ENCODE data around the gene ABCA3. TPM values are rescaled to one million over a fixed set of nuclear protein-coding genes. Genes with fewer than 3 reads are reported as not detected.

ABCA3 gene
- total RNA-seq (1 to 10 TPM; 7.0 to 7.7 TPM), total RNA-seq (2.2 to 28.1 (median 12.2) reads per million in 172 experiments)
- 4.7 TPM for polyA plus RNA-seq (2013, experiment 1 of 2)
- polyA plus RNA-seq (2013, experiment 2 of 2) = 5.0 TPM

DNA sequence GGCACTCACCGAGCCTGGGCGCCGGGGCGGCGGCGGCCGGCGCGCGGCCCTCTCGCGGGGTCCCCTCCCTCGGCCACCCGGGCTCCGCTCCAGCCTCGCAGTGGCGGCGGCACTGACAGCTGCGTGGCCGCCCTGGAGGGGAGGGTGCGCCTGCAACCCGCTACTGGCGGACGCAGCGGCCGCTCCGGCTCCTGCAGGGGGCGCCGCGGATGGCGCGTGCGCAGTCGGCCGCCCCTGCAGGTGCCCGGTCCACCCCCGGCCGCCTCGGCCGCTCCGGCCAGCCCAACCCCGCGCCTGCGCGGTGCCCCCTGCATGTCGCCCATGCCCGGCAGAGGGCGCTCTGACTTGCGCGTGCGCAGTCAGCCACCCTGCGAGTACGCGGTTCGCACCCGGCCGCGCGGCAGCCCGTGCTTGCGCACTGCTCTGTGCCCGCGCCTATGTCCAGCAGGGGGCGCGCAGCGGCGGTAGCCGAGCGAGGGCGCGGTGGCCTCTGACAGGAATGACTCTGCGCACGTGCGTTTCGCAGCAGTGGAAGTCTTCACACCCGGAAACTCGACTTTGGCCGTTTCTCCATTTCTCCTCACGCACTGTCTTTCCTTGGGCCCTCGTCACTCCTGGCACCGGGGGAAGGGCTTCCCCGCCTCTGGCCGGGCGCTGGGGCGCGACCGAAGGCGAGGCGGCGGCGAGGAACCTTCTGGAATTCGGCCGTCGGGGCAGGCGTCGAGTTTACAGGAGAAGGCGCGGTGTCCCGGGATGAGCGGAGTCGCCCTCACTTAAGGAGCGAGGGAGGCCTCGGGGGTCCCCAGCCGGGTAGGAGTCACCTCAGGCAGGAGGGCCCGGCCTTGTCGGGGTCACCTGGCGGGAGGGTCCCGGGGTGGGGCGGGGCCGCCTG, at the start of gene ABCA3:
Gene ABCA3 (minus strand): TSS at position 165 of the 892 bp plus-strand sequence. CDS start 14,262 bp downstream, outside the sequence.
- peaks cover 0 to 8% of the 10 kb centered on the region in 2 experiments for H3K9me3 ChIP-seq (ENCODE audit: control insufficient read depth in 1 of 2, insufficient read depth in 1 of 2, low read length in 2 of 2)
- no peaks in the 10 kb centered on the region for H3K36me3 Mint-ChIP-seq (ENCODE audit: low read depth)
- peak; percentile 81 to 97 (median 92) for DNase-seq
- peaks cover 20% of the 10 kb centered on the region for H3K4me1 ChIP-seq (ENCODE audit: insufficient read depth, low read length)
- peak within 1 kb of the TSS; percentile 90 for H3K4me3 Mint-ChIP-seq
- H3K27me3 Mint-ChIP-seq = no peaks in the 10 kb centered on the region
- peaks cover 0 to 2% of the 10 kb centered on the region in 2 experiments for H3K27me3 ChIP-seq (ENCODE audit: control insufficient read depth in 1 of 2, insufficient read depth in 2 of 2, low read length in 2 of 2)
- peak within 1 kb of the TSS; percentile 55 for H3K27ac Mint-ChIP-seq
- peaks cover 17% of the 10 kb centered on the region for H3K4me1 Mint-ChIP-seq (ENCODE audit: low read depth)
- H3K9me3 Mint-ChIP-seq = no peaks in the 10 kb centered on the region
- peak; percentile 88 for ATAC-seq (ENCODE audit: poor library complexity)
- ChIA-PET POLR2A (interaction anchor here (0.6 to 1.4 kb wide), 4 partner anchors 89 to 541 kb away, joined by 3 to 5 read pairs (median 4); partner anchors contain the start of genes ECI1 and TBC1D24), CTCF (interaction anchor here (0.6 to 1.2 kb wide), 8 partner anchors 11 to 179 kb away, joined by 3 to 16 read pairs (median 3); partner anchors contain the start of genes AMDHD2, ATP6V0C and TEDC2)
- H3K36me3 ChIP-seq (ENCODE audit: insufficient read depth, low read length) = no peaks in the 10 kb centered on the region
- TF ChIP-seq CTCF (IDR thresholded peaks at IDR 0.05) = peak; percentile 97
- intact Hi-C loops (cut with DNase I, micrococcal nuclease) = loop anchor here (1.0 to 2.0 kb wide), 3 partner anchors 146 to 160 kb away; no protein-coding TSS in a partner anchor
- no peak within 1 kb of the TSS for H3K27ac ChIP-seq (ENCODE audit: low read depth in 1 of 2, low read length in 2 of 2)
- peak within 1 kb of the TSS; percentile 69 for H3K4me3 ChIP-seq (ENCODE audit: low read length)

DNA sequence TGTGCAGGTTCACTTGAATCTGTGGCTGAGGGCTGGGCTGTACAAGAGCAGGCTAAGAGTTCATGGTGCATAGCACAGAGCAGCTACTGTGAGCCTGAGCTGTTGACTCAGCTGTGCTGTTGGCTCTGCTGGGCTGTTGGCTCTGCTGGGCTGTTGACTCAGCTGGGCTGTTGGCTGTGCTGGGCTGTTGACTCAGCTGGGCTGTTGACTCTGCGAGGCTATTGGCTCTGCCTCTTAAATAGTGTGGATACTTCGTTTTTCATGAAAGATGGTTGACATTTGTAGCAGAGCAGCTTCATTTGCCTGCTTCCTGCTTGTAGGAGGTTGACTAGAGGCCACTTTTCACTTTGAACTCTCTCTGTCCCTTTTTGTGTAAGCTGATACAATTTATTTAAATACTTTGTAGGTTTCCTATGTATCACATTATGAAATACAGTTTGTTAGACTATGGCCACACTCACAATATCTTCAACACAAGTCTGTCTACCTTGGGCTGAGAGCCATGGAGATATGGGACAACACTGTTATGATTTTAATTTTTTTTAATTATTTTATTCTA, 48.4 kb upstream of the ABCA3 start:
- intact Hi-C loops (cut with DNase I, micrococcal nuclease) = no loop called here
- peaks cover 0 to 8% of the 10 kb centered on the region in 2 experiments for H3K9me3 ChIP-seq (ENCODE audit: control insufficient read depth in 1 of 2, insufficient read depth in 1 of 2, low read length in 2 of 2)
- Mint-ChIP-seq H3K4me3 (no peak overlapping the region), H3K9me3 (no peaks in the 10 kb centered on the region), H3K36me3 (ENCODE audit: low read depth) (no peaks in the 10 kb centered on the region), H3K4me1 (ENCODE audit: low read depth) (no peaks in the 10 kb centered on the region), H3K27me3 (peaks cover 20% of the 10 kb centered on the region), H3K27ac (no peak overlapping the region)
- H3K4me1 ChIP-seq (ENCODE audit: insufficient read depth, low read length) = no peaks in the 10 kb centered on the region
- DNase-seq = no peak
- H3K27ac ChIP-seq (ENCODE audit: low read depth in 1 of 2, low read length in 2 of 2) = no peak overlapping the region
- TF ChIP-seq CTCF (IDR thresholded peaks at IDR 0.05) = no peak
- no peak for ATAC-seq (ENCODE audit: poor library complexity)
- POLR2A ChIA-PET = no interaction called here
- no peaks in the 10 kb centered on the region for H3K36me3 ChIP-seq (ENCODE audit: insufficient read depth, low read length)
- CTCF ChIA-PET = no interaction called here
- no peaks in the 10 kb centered on the region for H3K27me3 ChIP-seq (ENCODE audit: control insufficient read depth in 1 of 2, insufficient read depth in 2 of 2, low read length in 2 of 2)
- no peak overlapping the region for H3K4me3 ChIP-seq (ENCODE audit: low read length)

DNA sequence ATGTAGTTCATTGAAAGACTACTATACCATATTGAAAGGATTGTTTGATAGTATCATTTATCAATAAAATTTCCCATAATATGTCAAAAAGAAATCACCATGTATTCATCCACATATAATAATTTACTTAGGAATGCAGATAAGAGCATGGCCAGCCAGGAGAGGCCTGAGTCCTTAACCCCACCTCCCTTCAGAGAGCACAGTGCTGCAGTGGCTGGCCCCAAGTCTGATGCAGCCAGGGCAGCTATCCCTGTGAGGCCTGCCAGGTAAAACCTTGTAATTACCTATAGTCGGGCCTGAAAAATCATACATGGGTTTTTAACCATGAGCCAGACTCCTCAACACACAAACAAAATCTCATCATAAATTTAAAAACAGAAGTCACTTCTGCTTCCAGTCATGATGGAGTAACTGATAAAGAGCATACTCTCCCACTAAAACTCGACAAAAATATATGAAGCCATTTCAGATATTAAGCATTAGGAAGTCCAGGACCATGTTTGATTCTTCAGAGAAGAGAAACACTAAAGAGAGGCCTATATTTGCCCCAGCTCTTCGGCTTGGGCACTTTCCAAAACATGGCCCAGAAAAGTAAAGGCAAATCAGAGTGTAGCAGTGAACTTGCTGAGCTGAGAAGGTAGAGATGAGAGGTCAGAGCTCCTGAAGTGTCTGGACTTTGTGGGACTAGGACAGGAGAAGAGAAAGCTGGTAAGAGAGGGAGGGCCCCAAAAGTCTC, 47.8 kb upstream of the ABCA3 start:
- no peak overlapping the region for H3K4me3 ChIP-seq (ENCODE audit: low read length)
- Mint-ChIP-seq H3K36me3 (ENCODE audit: low read depth) (no peaks in the 10 kb centered on the region), H3K9me3 (no peaks in the 10 kb centered on the region), H3K4me3 (no peak overlapping the region), H3K27me3 (peaks cover 20% of the 10 kb centered on the region), H3K4me1 (ENCODE audit: low read depth) (no peaks in the 10 kb centered on the region), H3K27ac (no peak overlapping the region)
- TF ChIP-seq CTCF (IDR thresholded peaks at IDR 0.05) = no peak
- H3K27me3 ChIP-seq (ENCODE audit: control insufficient read depth in 1 of 2, insufficient read depth in 2 of 2, low read length in 2 of 2) = no peaks in the 10 kb centered on the region
- no peak overlapping the region for H3K27ac ChIP-seq (ENCODE audit: low read depth in 1 of 2, low read length in 2 of 2)
- DNase-seq = no peak
- no peaks in the 10 kb centered on the region for H3K36me3 ChIP-seq (ENCODE audit: insufficient read depth, low read length)
- ATAC-seq (ENCODE audit: poor library complexity) = no peak
- CTCF ChIA-PET = no interaction called here
- H3K9me3 ChIP-seq (ENCODE audit: control insufficient read depth in 1 of 2, insufficient read depth in 1 of 2, low read length in 2 of 2) = peaks cover 0 to 8% of the 10 kb centered on the region in 2 experiments
- POLR2A ChIA-PET = no interaction called here
- intact Hi-C loops (cut with DNase I, micrococcal nuclease) = no loop called here
- H3K4me1 ChIP-seq (ENCODE audit: insufficient read depth, low read length) = no peaks in the 10 kb centered on the region
